IPS DF 6.9 (cell line): Measurements from ENCODE around the gene LARGE1.

Experiments used
- DNase-seq: peaks from one replicate; pipeline ENCODE4 v3.0.0-alpha.2; 2013; ENCODE audit warnings: low read depth, low spot score
- H3K27ac ChIP-seq: one replicate; pipeline ENCODE4 v1.5.1; 2013; ENCODE audit warnings: low read length, control low read depth
- H3K27me3 ChIP-seq: 2 replicates; pipeline ENCODE4 v1.6.1; 2013; ENCODE audit warnings: mild to moderate bottlenecking, low read length; ENCODE audit not compliant: control insufficient read depth, insufficient read depth
- H3K36me3 ChIP-seq: 2 replicates; pipeline ENCODE4 v1.6.1; 2013; ENCODE audit warnings: low read length; ENCODE audit not compliant: control insufficient read depth, insufficient read depth
- H3K4me1 ChIP-seq: 2 replicates; pipeline ENCODE4 v1.6.1; 2013; ENCODE audit warnings: low read length; ENCODE audit not compliant: control insufficient read depth, insufficient read depth
- H3K4me3 ChIP-seq: 2 replicates; pipeline ENCODE4 v1.5.1; 2013; ENCODE audit warnings: mild to moderate bottlenecking, low read length
- H3K9me3 ChIP-seq: 2 replicates; pipeline ENCODE4 v1.6.1; 2013; ENCODE audit warnings: low read length, inconsistent platforms; ENCODE audit not compliant: control insufficient read depth, insufficient read depth
- WGBS: extraction: QIAGEN DNeasy Blood & Tissue Kit; methylation state at CpG from one replicate; pipeline ENCODE4 v1.1.7; 2013; ENCODE audit warnings: mixed read lengths, missing lambda C conversion rate; ENCODE audit not compliant: insufficient read length, insufficient coverage; 5-methylcytosine and 5-hydroxymethylcytosine counted together

Gene LARGE1

GRCh38 chr22:33920197-33920540, at the start of gene LARGE1:
Gene LARGE1 (minus strand): TSS chr22:33920476.
- H3K4me1 ChIP-seq, result no peaks in the 10 kb centered on the region; the same call in 1 of the 2 replicates
- no peak within 1 kb of the TSS for H3K27ac ChIP-seq

GRCh38 chr22:33969045-33969444, 48.8 kb upstream of the LARGE1 start:
- DNase-seq, result no peak
- Histone ChIP-seq H3K36me3 (no peaks in the 10 kb centered on the region), H3K27ac (no peak overlapping the region), H3K9me3 (no peaks in the 10 kb centered on the region), H3K4me1 (no peaks in the 10 kb centered on the region), H3K27me3 (no peaks in the 10 kb centered on the region), H3K4me3 (no peak overlapping the region)

More at GRCh38 chr22:33920197-33920540, at the start of gene LARGE1:
- Histone ChIP-seq H3K9me3 (no peaks in the 10 kb centered on the region), H3K4me3 (peak within 1 kb of the TSS; percentile 69), H3K36me3 (no peaks in the 10 kb centered on the region), H3K27me3 (no peaks in the 10 kb centered on the region)
- no peak for DNase-seq
- no CpG with 5 or more reads among the region's 47 CpGs for WGBS

GRCh38 chr22:33964121-33964520, 43.8 kb upstream of the LARGE1 start:
- WGBS, result no CpG with 5 or more reads among the region's 1 CpG
- no peaks in the 10 kb centered on the region for H3K27me3 ChIP-seq

GRCh38 chr22:33962409-33962808, 42.1 kb upstream of the LARGE1 start:
- Histone ChIP-seq H3K9me3 (no peaks in the 10 kb centered on the region), H3K27me3 (no peaks in the 10 kb centered on the region), H3K36me3 (no peaks in the 10 kb centered on the region), H3K27ac (no peak overlapping the region), H3K4me1 (no peaks in the 10 kb centered on the region), H3K4me3 (no peak overlapping the region)
- no peak for DNase-seq
- whole genome bisulfite sequencing, result no CpG with 5 or more reads among the region's 7 CpGs

More at GRCh38 chr22:33964121-33964520, 43.8 kb upstream of the LARGE1 start:
- Histone ChIP-seq H3K4me1 (no peaks in the 10 kb centered on the region), H3K36me3 (no peaks in the 10 kb centered on the region), H3K27ac (no peak overlapping the region), H3K9me3 (no peaks in the 10 kb centered on the region), H3K4me3 (no peak overlapping the region)
- no peak for DNase-seq

GRCh38 chr22:33958741-33959140, 38.5 kb upstream of the LARGE1 start:
- Histone ChIP-seq H3K4me1 (no peaks in the 10 kb centered on the region; the same call in 1 of the 2 replicates), H3K9me3 (no peaks in the 10 kb centered on the region), H3K4me3 (no peak overlapping the region), H3K27me3 (no peaks in the 10 kb centered on the region), H3K27ac (no peak overlapping the region), H3K36me3 (no peaks in the 10 kb centered on the region)
- DNase-seq, result no peak

GRCh38 chr22:33957086-33957485, 36.8 kb upstream of the LARGE1 start:
- no CpG with 5 or more reads among the region's 4 CpGs for WGBS

GRCh38 chr22:33952776-33953175, 32.5 kb upstream of the LARGE1 start:
- Histone ChIP-seq H3K27ac (no peak overlapping the region), H3K4me3 (no peak overlapping the region), H3K27me3 (no peaks in the 10 kb centered on the region), H3K4me1 (no peaks in the 10 kb centered on the region; the same call in 1 of the 2 replicates), H3K36me3 (no peaks in the 10 kb centered on the region), H3K9me3 (no peaks in the 10 kb centered on the region)
- WGBS, result no CpG with 5 or more reads among the region's 4 CpGs
- no peak for DNase-seq

More at GRCh38 chr22:33957086-33957485, 36.8 kb upstream of the LARGE1 start:
- H3K36me3 ChIP-seq, result no peaks in the 10 kb centered on the region
- no peak overlapping the region for H3K4me3 ChIP-seq
- no peak overlapping the region for H3K27ac ChIP-seq
- H3K4me1 ChIP-seq, result no peaks in the 10 kb centered on the region; the same call in 1 of the 2 replicates
- no peaks in the 10 kb centered on the region for H3K9me3 ChIP-seq
- no peak for DNase-seq
- H3K27me3 ChIP-seq, result no peaks in the 10 kb centered on the region

- Histone ChIP-seq H3K36me3 (no peaks in the 10 kb centered on the region), H3K27me3 (no peaks in the 10 kb centered on the region), H3K4me1 (no peaks in the 10 kb centered on the region), H3K27ac (no peak overlapping the region), H3K4me3 (no peak overlapping the region), H3K9me3 (peaks cover 3% of the 10 kb centered on the region; the same call in 1 of the 2 replicates)
- no peak for DNase-seq
- no CpG with 5 or more reads among the region's 5 CpGs for WGBS
Measured at GRCh38 chr22:33940741-33941140, 20.5 kb upstream of the LARGE1 start.

- Histone ChIP-seq H3K4me1 (no peaks in the 10 kb centered on the region), H3K36me3 (no peaks in the 10 kb centered on the region), H3K9me3 (no peaks in the 10 kb centered on the region), H3K27me3 (no peaks in the 10 kb centered on the region), H3K27ac (no peak overlapping the region), H3K4me3 (no peak overlapping the region)
- no CpG with 5 or more reads among the region's 2 CpGs for WGBS
- DNase-seq, result no peak
Measured at GRCh38 chr22:33932997-33933396, 12.7 kb upstream of the LARGE1 start.

- no peak overlapping the region for H3K4me3 ChIP-seq
- WGBS, result no CpG with 5 or more reads among the region's 1 CpG
- no peak for DNase-seq
- H3K9me3 ChIP-seq, result no peaks in the 10 kb centered on the region
- no peaks in the 10 kb centered on the region for H3K4me1 ChIP-seq
- no peak overlapping the region for H3K27ac ChIP-seq
- H3K27me3 ChIP-seq, result no peaks in the 10 kb centered on the region
- no peaks in the 10 kb centered on the region for H3K36me3 ChIP-seq
Measured at GRCh38 chr22:33931406-33931805, 11.1 kb upstream of the LARGE1 start.

GRCh38 chr22:33927752-33928151, 7.5 kb upstream of the LARGE1 start:
- H3K9me3 ChIP-seq, result no peaks in the 10 kb centered on the region
- H3K27ac ChIP-seq, result no peak overlapping the region
- WGBS, result no CpG with 5 or more reads among the region's 5 CpGs
- H3K27me3 ChIP-seq, result no peaks in the 10 kb centered on the region
- no peak overlapping the region for H3K4me3 ChIP-seq
- H3K36me3 ChIP-seq, result no peaks in the 10 kb centered on the region
- H3K4me1 ChIP-seq, result no peaks in the 10 kb centered on the region; the same call in 1 of the 2 replicates
- no peak for DNase-seq
